IMR-90 (cell line): ENCODE measurements around the gene PLAGL1. TPM values are rescaled to one million over a fixed set of nuclear protein-coding genes. Genes with fewer than 3 reads are reported as not detected.

ENCODE experiments used
- ATAC-seq: fragments of 200-7000 bp; cut with Tn5 transposase; 2 replicates; pipeline ENCODE4 v1.9.1; 2020; ENCODE audit warnings: low read depth, mild to moderate bottlenecking, moderate library complexity
- BruUV-seq: library from RNA; stranded (reverse); fragments of 400-500 nt; replicated peaks from 2 replicates; lab custom pipeline; 2021; lab: Mats Ljungman, UMichigan
- CTCF ChIA-PET: fragments of 300-600 bp; formaldehyde crosslinking; extraction: SDS; loops from one replicate; lab custom pipeline; 2021; ENCODE audit warnings: antibody characterized with exemption; lab: Yijun Ruan, JAX
- POLR2A ChIA-PET: fragments of 300-600 bp; sonication (Branson Sonifier 250); formaldehyde crosslinking; loops from one replicate; lab custom pipeline; 2022; ENCODE audit warnings: antibody characterized with exemption; ENCODE audit not compliant: unreplicated experiment; lab: Charles Lee
- DNase-seq: peaks from one replicate; pipeline ENCODE4 v3.0.0; 2013
- H2AFZ ChIP-seq: replicated peaks from 2 replicates; pipeline ENCODE3; 2013; ENCODE audit warnings: low read length, mild to moderate bottlenecking; ENCODE audit not compliant: poor library complexity
- H2AK5ac ChIP-seq: 2 replicates; pipeline ENCODE4 v1.6.1; 2013; ENCODE audit warnings: low read depth, low read length, inconsistent platforms
- H2AK9ac ChIP-seq: replicated peaks from 2 replicates; pipeline ENCODE3; 2013; ENCODE audit warnings: mild to moderate bottlenecking, low read depth, low read length, moderate library complexity; ENCODE audit not compliant: poor library complexity
- H2BK120ac ChIP-seq: 2 replicates; pipeline ENCODE4 v1.6.1; 2013; ENCODE audit warnings: low read depth, low read length, inconsistent platforms
- H2BK15ac ChIP-seq: 3 replicates; pipeline ENCODE4 v1.6.1; 2013; ENCODE audit warnings: low read depth, low read length, inconsistent platforms
- H2BK20ac ChIP-seq: 2 replicates; pipeline ENCODE4 v1.6.1; 2013; ENCODE audit warnings: low read depth, mild to moderate bottlenecking, inconsistent platforms, low read length, moderate library complexity
- H2BK5ac ChIP-seq: 2 replicates; pipeline ENCODE4 v1.6.1; 2013; ENCODE audit warnings: mild to moderate bottlenecking, low read depth, low read length, inconsistent platforms; ENCODE audit not compliant: poor library complexity, severe bottlenecking
- H3K14ac ChIP-seq: replicated peaks from 2 replicates; pipeline ENCODE4 v1.6.1; 2013; ENCODE audit warnings: low read depth, low read length, inconsistent platforms
- H3K18ac ChIP-seq: 2 replicates; pipeline ENCODE4 v1.6.1; 2013; ENCODE audit warnings: low read depth, low read length, control low read depth
- H3K23ac ChIP-seq: 2 replicates; pipeline ENCODE4 v1.6.1; 2013; ENCODE audit warnings: low read depth, low read length, inconsistent platforms
- H3K27ac ChIP-seq: 2 replicates; pipeline ENCODE4 v1.5.1; 2013; ENCODE audit warnings: mild to moderate bottlenecking, control low read depth, low read length; ENCODE audit not compliant: insufficient read depth
- H3K27me3 ChIP-seq: 2 replicates; pipeline ENCODE4 v1.6.1; 2013; ENCODE audit warnings: low read length; ENCODE audit not compliant: control insufficient read depth, insufficient read depth
- H3K36me3 ChIP-seq: 2 replicates; pipeline ENCODE4 v1.6.1; 2013; ENCODE audit warnings: low read length, mixed read lengths; ENCODE audit not compliant: control insufficient read depth, insufficient read depth
- H3K4ac ChIP-seq: 2 replicates; pipeline ENCODE4 v1.6.1; 2013; ENCODE audit warnings: low read depth, low read length, inconsistent platforms
- H3K4me1 ChIP-seq: 2 replicates; pipeline ENCODE4 v1.6.1; 2013; ENCODE audit warnings: low read length, mixed read lengths; ENCODE audit not compliant: control insufficient read depth, insufficient read depth
- H3K4me2 ChIP-seq: 2 replicates; pipeline ENCODE4 v1.6.1; 2013; ENCODE audit warnings: low read depth, mild to moderate bottlenecking, control low read depth, low read length, moderate library complexity
- H3K4me3 ChIP-seq: 2 replicates; pipeline ENCODE4 v1.5.1; 2013; ENCODE audit warnings: low read depth, mild to moderate bottlenecking, control low read depth, low read length, moderate library complexity; ENCODE audit not compliant: insufficient read depth
- H3K56ac ChIP-seq: 2 replicates; pipeline ENCODE4 v1.6.1; 2013; ENCODE audit warnings: low read length, inconsistent platforms; ENCODE audit not compliant: insufficient read depth; ENCODE audit errors: extremely low read depth
- H3K79me1 ChIP-seq, 2 experiments: 2 replicates each; pipeline ENCODE4 v1.6.1; 2013; ENCODE audit warnings: low read length in 2 of 2, inconsistent platforms in 1 of 2, low read depth in 1 of 2
- H3K9ac ChIP-seq: 2 replicates; pipeline ENCODE4 v1.6.1; 2013; ENCODE audit warnings: low read depth, low read length, control low read depth
- H3K9me1 ChIP-seq: 2 replicates; pipeline ENCODE4 v1.6.1; 2013; ENCODE audit warnings: low read length, inconsistent platforms; ENCODE audit not compliant: insufficient read depth
- H3K9me3 ChIP-seq: 2 replicates; pipeline ENCODE4 v1.6.1; 2013; ENCODE audit warnings: low read length; ENCODE audit not compliant: control insufficient read depth, insufficient read depth
- H4K20me1 ChIP-seq: 2 replicates; pipeline ENCODE4 v1.6.1; 2013; ENCODE audit warnings: low read length, inconsistent platforms; ENCODE audit not compliant: insufficient read depth
- H4K5ac ChIP-seq: 2 replicates; pipeline ENCODE4 v1.6.1; 2013; ENCODE audit warnings: mild to moderate bottlenecking, low read depth, low read length, control low read depth
- H4K8ac ChIP-seq, 2 experiments: 2 replicates each; pipeline ENCODE4 v1.6.1; 2013; ENCODE audit warnings: low read depth in 2 of 2, low read length in 2 of 2, control low read depth in 1 of 2, inconsistent platforms in 1 of 2
- H4K91ac ChIP-seq: 2 replicates; pipeline ENCODE4 v1.6.1; 2013; ENCODE audit warnings: low read depth, low read length, inconsistent platforms; ENCODE audit not compliant: insufficient read depth
- POLR2A ChIP-seq: IDR thresholded peaks from 2 replicates; pipeline ENCODE4 v1.6.1; 2012; ENCODE audit warnings: mild to moderate bottlenecking, low read depth, low read length
- RAD21 ChIP-seq: IDR thresholded peaks from 2 replicates; pipeline ENCODE4 v1.6.1; 2012; ENCODE audit warnings: low read length, improper control_type of control experiment
- SMC3 ChIP-seq: fragments of 150-350 bp; IDR thresholded peaks from 2 replicates; pipeline ENCODE4 v1.6.1; 2016; ENCODE audit warnings: low read depth, mild to moderate bottlenecking, antibody characterized with exemption, low read length, moderate library complexity
- WGBS, 2 experiments: methylation state at CpG; one replicate each; pipeline versions ENCODE4 v1.1.5 to v1.1.7; 2013; ENCODE audit warnings: missing lambda C conversion rate in 2 of 2; ENCODE audit not compliant: insufficient read length in 1 of 2; ENCODE audit errors: extremely low coverage in 2 of 2; 5-methylcytosine and 5-hydroxymethylcytosine counted together
- dilution Hi-C: fragments of 300-500 bp; cut with HindIII; formaldehyde crosslinking; loops from one replicate; pipeline ENCODE4 v1.14.3; 2018; ENCODE audit warnings: low sequenced_read_pairs; ENCODE audit not compliant: unreplicated experiment
- in situ Hi-C: fragments of 300-500 bp; cut with MboI; formaldehyde crosslinking; loops from 3 replicates; pipeline ENCODE4 v1.14.3; 2019; ENCODE audit warnings: low sequenced_read_pairs, inconsistent platforms, mixed read lengths
- intact Hi-C: fragments of 100-400 bp; cut with micrococcal nuclease; formaldehyde crosslinking; loops from 2 replicates; pipeline ENCODE4 v1.10.0; 2022
- polyA plus RNA-seq, 3 experiments: library from polyadenylated mRNA; depleted of rRNA; stranded (reverse); fragments of >200 nt; gene quantifications; 2 replicates each; pipeline ENCODE4 v1.2.3, GENCODE V29; 2012; ENCODE audit warnings: low replicate concordance in 1 of 3
- total RNA-seq: library from RNA; depleted of rRNA; stranded (reverse); fragments of >200 nt; gene quantifications from 2 replicates; pipeline ENCODE4 v1.2.3, GENCODE V29; 2012

PLAGL1 gene
- total and polyA plus RNA-seq, 2 of the 4 experiments (the other 2 are of a cell fraction), result 23.3 to 73.8 TPM

- ATAC-seq (no peak), DNase-seq (no peak)
- peaks cover 2% of the 10 kb centered on the region; the same call in 1 of the 2 replicates for H3K4me1 ChIP-seq
- H3K14ac ChIP-seq, result no peak overlapping the region
- H2BK20ac ChIP-seq, result no peak overlapping the region
- no peak overlapping the region for H3K27ac ChIP-seq
- no peaks in the 10 kb centered on the region for H4K20me1 ChIP-seq
- H3K56ac ChIP-seq, result no peak overlapping the region
- no peak overlapping the region for H4K91ac ChIP-seq
- no peak overlapping the region for H3K23ac ChIP-seq
- peaks cover 4% of the 10 kb centered on the region for H3K27me3 ChIP-seq
- intact Hi-C loops (loop anchor here (10.0 kb wide), 2 partner anchors 175 to 575 kb away; partner anchors contain the start of gene LTV1), in situ Hi-C loops (loop anchor here (25.0 kb wide), 1 partner anchor 1333 kb away; no protein-coding TSS in a partner anchor), dilution Hi-C loops (no loop called here)
- no peaks in the 10 kb centered on the region for H3K36me3 ChIP-seq
- CTCF ChIA-PET, result interaction anchor here (0.6 kb wide), 1 partner anchor 17 kb away, joined by 3 read pairs; no protein-coding TSS in a partner anchor
- no peak overlapping the region for H2AK5ac ChIP-seq
- H3K4me2 ChIP-seq, result no peak overlapping the region
- POLR2A ChIA-PET, result no interaction called here
- no TSS peak for BruUV-seq
- WGBS, 2 experiments, result no CpG with 5 or more reads among the region's 5 CpGs
- H3K4ac ChIP-seq, result no peak overlapping the region
- no peak overlapping the region for H2BK120ac ChIP-seq
- H3K4me3 ChIP-seq, result no peak overlapping the region
- TF ChIP-seq POLR2A (no peak), RAD21 (no peak), SMC3 (no peak)
- no peak overlapping the region for H2AFZ ChIP-seq
- no peak overlapping the region for H3K9ac ChIP-seq
- H3K9me3 ChIP-seq, result no peaks in the 10 kb centered on the region
- H3K79me1 ChIP-seq, result no peaks in the 10 kb centered on the region
- no peak overlapping the region for H2AK9ac ChIP-seq
- H4K5ac ChIP-seq, result no peak overlapping the region
- H3K18ac ChIP-seq, result no peak overlapping the region
- H2BK15ac ChIP-seq, result no peak overlapping the region
- no peaks in the 10 kb centered on the region for H3K9me1 ChIP-seq
- H2BK5ac ChIP-seq, result no peak overlapping the region
- no peak overlapping the region for H4K8ac ChIP-seq
Measured at GRCh38 chr6:144019929-144020328, 11.9 kb upstream of the PLAGL1 start.
